ENCODE data around the gene FAIM2. TPM values are rescaled to one million over a fixed set of nuclear protein-coding genes. Genes with fewer than 3 reads are reported as not detected.
A peak's percentile ranks its signal among the peaks of the same experiment; 100 is the strongest.

Gene FAIM2
- total and polyA plus RNA-seq, 9 of the 15 experiments (the other 6 are each of a cell fraction or from before 2014, with no cell fraction given), result 0.01 to 0.10 TPM; not detected in 7

- Histone ChIP-seq H3K36me3 (ENCODE audit: control insufficient read depth, insufficient read depth, low read length) (no peaks in the 10 kb centered on the region), H3K4me2 (ENCODE audit: insufficient read depth, low read length) (no peak overlapping the region), H2AFZ (ENCODE audit: low read depth, low read length) (no peak overlapping the region), H3K9me1 (ENCODE audit: control insufficient read depth, insufficient read depth, low read length) (no peaks in the 10 kb centered on the region), H3K9ac (ENCODE audit: insufficient read depth in 1 of 2, low read depth in 2 of 2, low read length in 2 of 2) (no peak overlapping the region), H3K4me1 (replicated peaks in 1 of 2; ENCODE audit: control insufficient read depth in 2 of 2, insufficient read depth in 2 of 2, low read length in 2 of 2) (peaks cover 14 to 23% of the 10 kb centered on the region in 2 experiments; a peak in 4 of 5 replicates), H3K4me3 (no peak overlapping the region), H3K9me3 (replicated peaks; ENCODE audit: control insufficient read depth, insufficient read depth, low read depth, low read length) (no peaks in the 10 kb centered on the region), H3K27ac (ENCODE audit: extremely low read depth, low read depth, low read length) (no peak overlapping the region), H3K27me3 (ENCODE audit: control insufficient read depth in 2 of 2, insufficient read depth in 2 of 2, low read length in 2 of 2) (0 out of 5 replicates have a peak, but pooled peaks cover 0 to 13% of the 10 kb centered on the region in 2 experiments), H3K79me2 (ENCODE audit: control insufficient read depth, insufficient read depth, low read length) (no peaks in the 10 kb centered on the region), H4K20me1 (replicated peaks; ENCODE audit: control insufficient read depth, insufficient read depth, low read length) (no peaks in the 10 kb centered on the region)
- ATAC-seq (peak; percentile 10; the same call in 2 of the 3 replicates), DNase-seq (ENCODE audit: extremely low read depth in 1 of 4, low spot score in 3 of 4) (peak; percentile 23 to 63 (median 52)), FAIRE-seq (no peak)
- intact Hi-C loops (cut with micrococcal nuclease) (loop anchor here (5.0 kb wide), 2 partner anchors 82 to 172 kb away; no protein-coding TSS in a partner anchor), in situ Hi-C loops (cut with MboI) (no loop called here)
- POLR2A ChIA-PET, result interaction anchor here (0.8 to 1.8 kb wide), 3 partner anchors 9 to 15 kb away, joined by 3 to 4 read pairs (median 3); no protein-coding TSS in a partner anchor
- 31% methylated on average over 11 of the region's 13 CpGs for WGBS (ENCODE audit: insufficient coverage, low coverage, missing lambda C conversion rate)
- no TSS peak for BruUV-seq (replicated peaks)
- TF ChIP-seq FOXJ3 (CRISPR knock-in tag; IDR thresholded peaks at IDR 0.05) (no peak), ZNF232 (CRISPR knock-in tag; IDR thresholded peaks at IDR 0.05) (no peak), KDM1A (IDR thresholded peaks at IDR 0.05) (0 out of 4 replicates have a peak, but pooled peaks of 1 of the 2 experiments have one; percentile 24), FOXK1 (CRISPR knock-in tag; IDR thresholded peaks at IDR 0.05; ENCODE audit: borderline replicate concordance) (peak; percentile 47; the same call in 1 of the 2 replicates), RFX1 (IDR thresholded peaks at IDR 0.05) (no peak), TEAD4 (IDR thresholded peaks at IDR 0.05; ENCODE audit: low read length) (no peak), TEAD4 (CRISPR knock-in tag; IDR thresholded peaks at IDR 0.05; ENCODE audit: borderline replicate concordance) (no peak), RCOR1 (IDR thresholded peaks at IDR 0.05; ENCODE audit: borderline replicate concordance in 1 of 2, low read depth in 2 of 2, low read length in 2 of 2) (0 out of 4 replicates have a peak, but pooled peaks of 1 of the 2 experiments have one; percentile 14), BCOR (IDR thresholded peaks at IDR 0.05) (peak; percentile 29; the same call in 1 of the 2 replicates), ETS2 (tag; IDR thresholded peaks at IDR 0.05; ENCODE audit: borderline replicate concordance, poor library complexity, severe bottlenecking) (no peak), ZNF263 (CRISPR knock-in tag; IDR thresholded peaks at IDR 0.05; ENCODE audit: borderline replicate concordance) (no peak), ARHGAP35 (IDR thresholded peaks at IDR 0.05; ENCODE audit: partially characterized antibody) (no peak), IRF9 (tag; IDR thresholded peaks at IDR 0.05) (no peak), RBM25 (IDR thresholded peaks at IDR 0.05; ENCODE audit: low read depth, low read length, severe bottlenecking) (peak; percentile 57), BACH1 (tag; IDR thresholded peaks at IDR 0.05) (no peak)
- CTCF ChIA-PET (ENCODE audit: low intra/inter-chr PET ratio), result no interaction called here
These were observed 45.5 kb upstream of the FAIM2 start for GRCh38 chr12:49948866-49949845.
